Measurements from ENCODE around the gene MEP1A. TPM values are rescaled to one million over a fixed set of nuclear protein-coding genes. Genes with fewer than 3 reads are reported as not detected.
A peak's percentile ranks its signal among the peaks of the same experiment; 100 is the strongest.
"Not testable (repeated sequence)": the region's sequence is repeated elsewhere in the genome, so short reads cannot be mapped to it uniquely, and the experiment has no call there.

MEP1A gene
- total RNA-seq, 5 donors from 2014 or later (not counting 1 experiment from before 2014, with no cell fraction given) = not detected

GRCh38 chr6:46855966-46856365 lies 62.8 kb downstream of the MEP1A start:
- H3K36me3 ChIP-seq (ENCODE audit: control insufficient read depth in 2 of 2, extremely low read depth in 1 of 2, insufficient read depth in 1 of 2, low read length in 1 of 2); H3K27me3 ChIP-seq (replicated peaks in 1 of 2; ENCODE audit: control insufficient read depth in 2 of 2, extremely low read depth in 1 of 2, insufficient read depth in 2 of 2, low read length in 1 of 2); H3K4me1 Mint-ChIP-seq; H3K4me3 ChIP-seq (ENCODE audit: control insufficient read depth in 1 of 2, extremely low read depth in 1 of 2, low read length in 1 of 2); H3K27ac Mint-ChIP-seq; CTCF ChIA-PET; H3K4me3 Mint-ChIP-seq; H3K4me1 ChIP-seq (ENCODE audit: control insufficient read depth in 1 of 2, extremely low read depth in 1 of 2, insufficient read depth in 2 of 2, low read length in 2 of 2); H3K36me3 Mint-ChIP-seq; H3K9me3 ChIP-seq; POLR2A ChIA-PET; H3K27ac ChIP-seq (ENCODE audit: low read length); H3K9me3 Mint-ChIP-seq; H3K27me3 Mint-ChIP-seq: not testable (repeated sequence)
- WGBS (ENCODE audit: insufficient coverage) = no CpG with 5 or more reads among the region's 1 CpG
- ATAC-seq (replicated peaks in 1 of 4) = peak in 1 of 4 experiments; percentile 46
- DNase-seq = peak in 10 of 35 experiments; percentile 1 to 12 (median 4)

DNA sequence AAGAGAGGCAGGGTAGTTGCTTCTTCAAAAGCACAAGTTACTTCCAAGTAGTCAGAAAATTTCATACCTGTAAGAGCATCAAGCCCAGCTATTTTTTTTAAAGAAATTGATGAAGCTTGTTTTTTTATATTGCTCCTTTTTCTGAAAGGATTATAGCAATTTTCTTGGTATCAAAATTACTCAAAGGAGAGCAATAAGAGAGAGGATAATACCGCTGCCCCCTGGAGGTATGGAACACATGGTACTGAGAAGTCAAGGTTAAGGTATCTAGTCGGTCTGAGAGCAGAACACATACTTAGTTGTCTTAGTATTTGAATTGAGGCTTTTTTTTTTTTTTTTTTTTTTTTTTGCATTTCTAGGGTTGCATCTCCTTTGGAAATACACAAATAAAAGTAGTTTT lies 69.2 kb downstream of the MEP1A start:
- Histone ChIP-seq H3K36me3 (ENCODE audit: control insufficient read depth in 2 of 2, extremely low read depth in 1 of 2, insufficient read depth in 1 of 2, low read length in 1 of 2) (no peaks in the 10 kb centered on the region), H3K4me3 (ENCODE audit: control insufficient read depth in 1 of 2, extremely low read depth in 1 of 2, low read length in 1 of 2) (no peak overlapping the region), H3K9me3 (no peaks in the 10 kb centered on the region), H3K27ac (ENCODE audit: low read length) (no peak overlapping the region), H3K4me1 (ENCODE audit: control insufficient read depth in 1 of 2, extremely low read depth in 1 of 2, insufficient read depth in 2 of 2, low read length in 2 of 2) (no peaks in the 10 kb centered on the region), H3K27me3 (replicated peaks in 1 of 2; ENCODE audit: control insufficient read depth in 2 of 2, extremely low read depth in 1 of 2, insufficient read depth in 2 of 2, low read length in 1 of 2) (no peaks in the 10 kb centered on the region)
- no peaks in the 10 kb centered on the region for H3K9me3 Mint-ChIP-seq
- DNase-seq = no peak
- no peaks in the 10 kb centered on the region for H3K4me1 Mint-ChIP-seq
- peaks cover 3 to 4% of the 10 kb centered on the region in 2 donors for H3K27me3 Mint-ChIP-seq
- ATAC-seq (replicated peaks in 1 of 4) = no peak
- POLR2A ChIA-PET = no interaction called here
- H3K27ac Mint-ChIP-seq = no peak overlapping the region
- CTCF ChIA-PET = no interaction called here
- H3K4me3 Mint-ChIP-seq = no peak overlapping the region
- H3K36me3 Mint-ChIP-seq = no peaks in the 10 kb centered on the region
- no CpG with 5 or more reads among the region's 2 CpGs for WGBS (ENCODE audit: insufficient coverage)

DNA sequence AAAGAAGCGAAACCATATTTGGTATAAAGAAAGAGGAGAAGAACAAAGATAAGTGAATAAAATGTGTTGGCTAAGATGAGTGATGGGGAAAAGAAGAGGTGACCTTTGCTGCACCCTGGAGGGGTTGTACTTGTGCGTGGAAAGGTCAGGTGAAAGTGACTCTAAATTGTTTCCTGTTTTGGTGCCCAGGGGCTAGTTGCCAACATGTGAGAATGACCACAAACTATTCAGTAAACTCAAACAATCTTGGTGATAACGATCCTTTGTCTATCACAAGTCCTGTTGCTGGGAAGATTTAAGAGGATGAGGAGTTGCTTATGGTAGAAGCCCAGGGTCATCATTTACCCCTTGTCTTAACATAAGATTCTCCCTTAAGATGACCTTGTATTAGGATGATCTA lies 70.6 kb downstream of the MEP1A start:
- H3K27ac Mint-ChIP-seq = no peak overlapping the region
- no peaks in the 10 kb centered on the region for H3K9me3 Mint-ChIP-seq
- no peaks in the 10 kb centered on the region for H3K36me3 Mint-ChIP-seq
- H3K27me3 ChIP-seq (replicated peaks in 1 of 2; ENCODE audit: control insufficient read depth in 2 of 2, extremely low read depth in 1 of 2, insufficient read depth in 2 of 2, low read length in 1 of 2) = no peaks in the 10 kb centered on the region
- no peaks in the 10 kb centered on the region for H3K9me3 ChIP-seq
- no peak overlapping the region for H3K27ac ChIP-seq (ENCODE audit: low read length)
- H3K4me1 ChIP-seq (ENCODE audit: control insufficient read depth in 1 of 2, extremely low read depth in 1 of 2, insufficient read depth in 2 of 2, low read length in 2 of 2) = no peaks in the 10 kb centered on the region
- DNase-seq (no peak), ATAC-seq (replicated peaks in 1 of 4) (no peak)
- 67% methylated on average over 1 of the region's 3 CpGs for WGBS (ENCODE audit: insufficient coverage)
- POLR2A ChIA-PET = no interaction called here
- no peak overlapping the region for H3K4me3 ChIP-seq (ENCODE audit: control insufficient read depth in 1 of 2, extremely low read depth in 1 of 2, low read length in 1 of 2)
- no peaks in the 10 kb centered on the region for H3K36me3 ChIP-seq (ENCODE audit: control insufficient read depth in 2 of 2, extremely low read depth in 1 of 2, insufficient read depth in 1 of 2, low read length in 1 of 2)
- peaks cover 3 to 4% of the 10 kb centered on the region in 2 donors for H3K27me3 Mint-ChIP-seq
- CTCF ChIA-PET = no interaction called here
- H3K4me1 Mint-ChIP-seq = no peaks in the 10 kb centered on the region
- H3K4me3 Mint-ChIP-seq = no peak overlapping the region

DNA sequence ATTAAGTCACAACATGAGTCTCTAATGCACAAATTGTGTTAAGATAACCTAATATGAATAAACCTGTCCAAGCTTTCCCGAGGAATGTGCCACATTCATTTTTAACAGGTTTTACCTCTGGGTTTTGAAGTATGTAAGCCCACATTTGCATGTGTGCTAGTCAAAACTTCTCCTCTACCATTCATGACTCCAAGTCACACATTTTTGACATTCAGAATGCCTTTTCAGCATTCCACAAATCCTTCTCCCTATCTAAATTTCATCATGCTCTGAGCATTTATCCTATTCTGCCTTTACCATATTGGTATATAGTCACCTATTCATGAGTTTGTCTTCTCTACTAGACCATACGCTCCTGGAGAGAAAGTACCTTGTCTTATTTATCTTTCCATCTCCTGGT lies 72.0 kb downstream of the MEP1A start:
- peaks cover 0 to under 1% of the 10 kb centered on the region in 2 donors for H3K27me3 Mint-ChIP-seq
- CTCF ChIA-PET = no interaction called here

GRCh38 chr6:46867411-46867810 lies 74.2 kb downstream of the MEP1A start:
- Histone ChIP-seq H3K36me3 (ENCODE audit: control insufficient read depth in 2 of 2, extremely low read depth in 1 of 2, insufficient read depth in 1 of 2, low read length in 1 of 2) (no peaks in the 10 kb centered on the region), H3K27ac (ENCODE audit: low read length) (no peak overlapping the region), H3K4me1 (ENCODE audit: control insufficient read depth in 1 of 2, extremely low read depth in 1 of 2, insufficient read depth in 2 of 2, low read length in 2 of 2) (no peaks in the 10 kb centered on the region), H3K9me3 (no peaks in the 10 kb centered on the region), H3K27me3 (replicated peaks in 1 of 2; ENCODE audit: control insufficient read depth in 2 of 2, extremely low read depth in 1 of 2, insufficient read depth in 2 of 2, low read length in 1 of 2) (no peaks in the 10 kb centered on the region), H3K4me3 (ENCODE audit: control insufficient read depth in 1 of 2, extremely low read depth in 1 of 2, low read length in 1 of 2) (no peak overlapping the region)
- CTCF ChIA-PET = no interaction called here
- no peaks in the 10 kb centered on the region for H3K4me1 Mint-ChIP-seq
- H3K4me3 Mint-ChIP-seq = no peak overlapping the region
- 0% methylated on average over 1 of the region's 5 CpGs for WGBS (ENCODE audit: insufficient coverage)
- no peaks in the 10 kb centered on the region for H3K36me3 Mint-ChIP-seq
- H3K9me3 Mint-ChIP-seq = no peaks in the 10 kb centered on the region
- POLR2A ChIA-PET = no interaction called here
- peaks cover 4% of the 10 kb centered on the region in 2 donors for H3K27me3 Mint-ChIP-seq
- ATAC-seq (replicated peaks in 1 of 4) = no peak
- DNase-seq = no peak
- no peak overlapping the region for H3K27ac Mint-ChIP-seq

More for the DNA sequence above, 72.0 kb downstream of the MEP1A start:
- no peaks in the 10 kb centered on the region for H3K27me3 ChIP-seq (replicated peaks in 1 of 2; ENCODE audit: control insufficient read depth in 2 of 2, extremely low read depth in 1 of 2, insufficient read depth in 2 of 2, low read length in 1 of 2)
- no peaks in the 10 kb centered on the region for H3K9me3 ChIP-seq
- H3K27ac ChIP-seq (ENCODE audit: low read length) = no peak overlapping the region
- H3K36me3 Mint-ChIP-seq = no peaks in the 10 kb centered on the region
- no peaks in the 10 kb centered on the region for H3K4me1 ChIP-seq (ENCODE audit: control insufficient read depth in 1 of 2, extremely low read depth in 1 of 2, insufficient read depth in 2 of 2, low read length in 2 of 2)
- WGBS (ENCODE audit: insufficient coverage) = 25% methylated on average over 1 of the region's 2 CpGs
- H3K27ac Mint-ChIP-seq = no peak overlapping the region
- DNase-seq = no peak
- no peak overlapping the region for H3K4me3 Mint-ChIP-seq
- POLR2A ChIA-PET = no interaction called here
- H3K4me3 ChIP-seq (ENCODE audit: control insufficient read depth in 1 of 2, extremely low read depth in 1 of 2, low read length in 1 of 2) = no peak overlapping the region
- no peaks in the 10 kb centered on the region for H3K9me3 Mint-ChIP-seq
- ATAC-seq (replicated peaks in 1 of 4) = no peak
- no peaks in the 10 kb centered on the region for H3K36me3 ChIP-seq (ENCODE audit: control insufficient read depth in 2 of 2, extremely low read depth in 1 of 2, insufficient read depth in 1 of 2, low read length in 1 of 2)
- no peaks in the 10 kb centered on the region for H3K4me1 Mint-ChIP-seq

GRCh38 chr6:46876126-46876525 lies 82.9 kb downstream of the MEP1A start:
- H3K4me3 Mint-ChIP-seq = no peak overlapping the region
- CTCF ChIA-PET = interaction anchor here in 1 of 2 donors (0.6 kb wide), 1 partner anchor 21 kb away, joined by 3 read pairs; no protein-coding TSS in a partner anchor
- H3K27ac ChIP-seq (ENCODE audit: low read length) = no peak overlapping the region
- ATAC-seq (replicated peaks in 1 of 4) = no peak
- no peaks in the 10 kb centered on the region for H3K4me1 ChIP-seq (ENCODE audit: control insufficient read depth in 1 of 2, extremely low read depth in 1 of 2, insufficient read depth in 2 of 2, low read length in 2 of 2)
- POLR2A ChIA-PET = interaction anchor here in 1 of 2 donors (0.6 kb wide), 1 partner anchor 13 kb away, joined by 3 read pairs; no protein-coding TSS in a partner anchor
- H3K36me3 ChIP-seq (ENCODE audit: control insufficient read depth in 2 of 2, extremely low read depth in 1 of 2, insufficient read depth in 1 of 2, low read length in 1 of 2) = no peaks in the 10 kb centered on the region
- H3K9me3 Mint-ChIP-seq = no peaks in the 10 kb centered on the region
- H3K4me1 Mint-ChIP-seq = no peaks in the 10 kb centered on the region
- no peak for DNase-seq
- H3K27me3 Mint-ChIP-seq = peaks cover 2 to 10% of the 10 kb centered on the region in 2 donors
- no peaks in the 10 kb centered on the region for H3K27me3 ChIP-seq (replicated peaks in 1 of 2; ENCODE audit: control insufficient read depth in 2 of 2, extremely low read depth in 1 of 2, insufficient read depth in 2 of 2, low read length in 1 of 2)
- H3K4me3 ChIP-seq (ENCODE audit: control insufficient read depth in 1 of 2, extremely low read depth in 1 of 2, low read length in 1 of 2) = no peak overlapping the region
- no peaks in the 10 kb centered on the region for H3K9me3 ChIP-seq
- H3K36me3 Mint-ChIP-seq = no peaks in the 10 kb centered on the region
- 29% methylated on average over 4 of the region's 4 CpGs for WGBS (ENCODE audit: insufficient coverage)
- no peak overlapping the region for H3K27ac Mint-ChIP-seq

DNA sequence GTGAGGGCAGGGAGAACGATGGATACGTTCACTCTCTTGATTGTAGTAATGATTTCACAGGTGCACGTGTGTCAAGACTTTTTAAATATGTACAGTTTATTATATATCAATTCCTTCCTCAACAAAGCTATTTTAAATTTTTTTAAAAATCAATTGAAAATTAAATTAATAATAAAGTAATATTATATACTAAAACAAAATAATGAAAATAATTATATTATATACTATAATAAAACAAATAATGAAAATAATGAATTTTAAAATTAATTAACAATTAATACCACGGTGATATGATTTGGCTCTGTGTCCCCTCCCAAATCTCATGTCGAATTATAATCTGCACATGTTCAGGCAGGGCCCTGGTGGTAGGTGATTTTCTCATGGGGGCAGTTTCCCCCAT lies 85.8 kb downstream of the MEP1A start:
- Mint-ChIP-seq H3K27ac (no peak overlapping the region), H3K4me1 (no peaks in the 10 kb centered on the region), H3K27me3 (peaks cover 6 to 8% of the 10 kb centered on the region in 2 donors), H3K9me3 (no peaks in the 10 kb centered on the region), H3K4me3 (no peak overlapping the region), H3K36me3 (no peaks in the 10 kb centered on the region)
- ChIA-PET POLR2A (no interaction called here), CTCF (no interaction called here)
- Histone ChIP-seq H3K27ac (ENCODE audit: low read length) (no peak overlapping the region), H3K9me3 (no peaks in the 10 kb centered on the region), H3K4me3 (ENCODE audit: control insufficient read depth in 1 of 2, extremely low read depth in 1 of 2, low read length in 1 of 2) (no peak overlapping the region), H3K27me3 (replicated peaks in 1 of 2; ENCODE audit: control insufficient read depth in 2 of 2, extremely low read depth in 1 of 2, insufficient read depth in 2 of 2, low read length in 1 of 2) (no peaks in the 10 kb centered on the region), H3K4me1 (ENCODE audit: control insufficient read depth in 1 of 2, extremely low read depth in 1 of 2, insufficient read depth in 2 of 2, low read length in 2 of 2) (no peaks in the 10 kb centered on the region), H3K36me3 (ENCODE audit: control insufficient read depth in 2 of 2, extremely low read depth in 1 of 2, insufficient read depth in 1 of 2, low read length in 1 of 2) (no peaks in the 10 kb centered on the region)
- no CpG with 5 or more reads among the region's 5 CpGs for WGBS (ENCODE audit: insufficient coverage)
- no peak for ATAC-seq (replicated peaks in 1 of 4)
- no peak for DNase-seq
